Liver (tissue), 9 donors: Measurements from ENCODE around the gene CCR8. TPM values are rescaled to one million over a fixed set of nuclear protein-coding genes. Genes with fewer than 3 reads are reported as not detected.

Source experiments
- DNase-seq: peaks from one replicate; pipeline ENCODE4 v3.0.0-alpha.2; 2017; ENCODE audit warnings: low spot score
- H3K27ac ChIP-seq, 2 donors: one replicate each; pipeline ENCODE4 v1.7.0; 2013; ENCODE audit warnings: inconsistent platforms in 2 of 2, low read length in 2 of 2, control low read depth in 1 of 2, low read depth in 1 of 2, mild to moderate bottlenecking in 1 of 2
- H3K27me3 ChIP-seq, 4 donors: one replicate each; pipeline versions ENCODE4 v1.6.1 to v1.7.0; 2013; ENCODE audit warnings: low read length in 3 of 4, inconsistent platforms in 1 of 4, mild to moderate bottlenecking in 1 of 4, moderate library complexity in 1 of 4; ENCODE audit not compliant: control insufficient read depth in 4 of 4, insufficient read depth in 4 of 4
- H3K36me3 ChIP-seq, 4 donors: one replicate each; pipeline versions ENCODE4 v1.6.1 to v1.7.0; 2013; ENCODE audit warnings: low read length in 3 of 4, mild to moderate bottlenecking in 3 of 4, low read depth in 1 of 4, moderate library complexity in 1 of 4; ENCODE audit not compliant: control insufficient read depth in 4 of 4, insufficient read depth in 3 of 4
- H3K4me1 ChIP-seq, 4 donors: one replicate each; pipeline versions ENCODE4 v1.6.1 to v1.7.0; 2013; ENCODE audit warnings: low read length in 3 of 4, mild to moderate bottlenecking in 3 of 4, moderate library complexity in 1 of 4; ENCODE audit not compliant: control insufficient read depth in 4 of 4, insufficient read depth in 4 of 4
- H3K4me3 ChIP-seq, 3 donors: one replicate each; pipeline versions ENCODE4 v1.6.1 to v1.7.0; 2013; ENCODE audit warnings: low read length in 3 of 3, control low read depth in 1 of 3, low read depth in 1 of 3, mild to moderate bottlenecking in 1 of 3
- H3K9ac ChIP-seq, 2 donors: one replicate each; pipeline ENCODE4 v1.7.0; 2013; ENCODE audit warnings: low read length in 2 of 2, mild to moderate bottlenecking in 2 of 2, moderate library complexity in 2 of 2, control low read depth in 1 of 2, low read depth in 1 of 2
- H3K9me3 ChIP-seq, 4 donors: one replicate each; pipeline versions ENCODE4 v1.6.1 to v1.7.0; 2013; ENCODE audit warnings: low read length in 3 of 4; ENCODE audit not compliant: control insufficient read depth in 4 of 4
- ATF3 ChIP-seq: IDR thresholded peaks from 2 replicates; pipeline ENCODE4 v1.6.1; 2016; ENCODE audit warnings: antibody characterized with exemption
- CTCF ChIP-seq: fragments of 150-350 bp; IDR thresholded peaks from 2 replicates; pipeline ENCODE4 v1.5.1; 2017; ENCODE audit warnings: improper control_type of control experiment, low read depth, low read length; ENCODE audit not compliant: missing input control
- EGR1 ChIP-seq, 2 donors: IDR thresholded peaks; 2 replicates each; pipeline ENCODE4 v1.6.1; 2016 to 2018; ENCODE audit warnings: antibody characterized with exemption in 2 of 2, low read depth in 2 of 2
- FOXA1 ChIP-seq: IDR thresholded peaks from 2 replicates; pipeline ENCODE4 v1.6.1; 2016; ENCODE audit warnings: antibody characterized with exemption
- FOXA2 ChIP-seq: IDR thresholded peaks from 2 replicates; pipeline ENCODE4 v1.6.1; 2016; ENCODE audit warnings: antibody characterized with exemption
- GABPA ChIP-seq, 2 donors: IDR thresholded peaks in 1 of 2; conservative IDR thresholded peaks in 1 of 2; 2 replicates each; pipeline ENCODE4 v1.6.1; 2016; ENCODE audit warnings: antibody characterized with exemption in 2 of 2, mild to moderate bottlenecking in 1 of 2, moderate library complexity in 1 of 2
- HNF4A ChIP-seq, 2 donors: conservative IDR thresholded peaks; 2 replicates each; pipeline ENCODE4 v1.6.1; 2016; ENCODE audit warnings: antibody characterized with exemption in 2 of 2, mild to moderate bottlenecking in 2 of 2
- HNF4G ChIP-seq: IDR thresholded peaks from 2 replicates; pipeline ENCODE4 v1.6.1; 2016; ENCODE audit warnings: antibody characterized with exemption
- JUND ChIP-seq, 2 donors: IDR thresholded peaks; 2 replicates each; pipeline ENCODE4 v1.6.1; 2016; ENCODE audit warnings: antibody characterized with exemption in 2 of 2
- MAX ChIP-seq: IDR thresholded peaks from 2 replicates; pipeline ENCODE4 v1.6.1; 2016; ENCODE audit warnings: antibody characterized with exemption
- NR2F2 ChIP-seq: IDR thresholded peaks from 2 replicates; pipeline ENCODE4 v1.6.1; 2016; ENCODE audit warnings: antibody characterized with exemption
- RAD21 ChIP-seq, 2 donors: IDR thresholded peaks; 2 replicates each; pipeline ENCODE4 v1.6.1; 2016; ENCODE audit warnings: antibody characterized with exemption in 2 of 2, mild to moderate bottlenecking in 2 of 2
- REST ChIP-seq: IDR thresholded peaks from 2 replicates; pipeline ENCODE4 v1.6.1; 2016; ENCODE audit warnings: antibody characterized with exemption, mild to moderate bottlenecking
- RXRA ChIP-seq, 2 donors: IDR thresholded peaks; 2 replicates each; pipeline ENCODE4 v1.6.1; 2017 to 2018; ENCODE audit warnings: antibody characterized with exemption in 2 of 2, mild to moderate bottlenecking in 1 of 2
- SP1 ChIP-seq: IDR thresholded peaks from 2 replicates; pipeline ENCODE4 v1.6.1; 2018; ENCODE audit warnings: antibody characterized with exemption, mild to moderate bottlenecking
- TAF1 ChIP-seq: conservative IDR thresholded peaks from 2 replicates; pipeline ENCODE4 v1.6.1; 2016; ENCODE audit warnings: antibody characterized with exemption, mild to moderate bottlenecking
- YY1 ChIP-seq: IDR thresholded peaks from 2 replicates; pipeline ENCODE4 v1.6.1; 2016; ENCODE audit warnings: antibody characterized with exemption, mild to moderate bottlenecking
- ZBTB33 ChIP-seq: IDR thresholded peaks from 2 replicates; pipeline ENCODE4 v1.6.1; 2016; ENCODE audit warnings: antibody characterized with exemption
- whole genome bisulfite sequencing: extraction: QIAGEN DNeasy Blood & Tissue Kit; methylation state at CpG from one replicate; pipeline ENCODE4 v1.1.7; 2013; 5-methylcytosine and 5-hydroxymethylcytosine counted together
- polyA plus RNA-seq, 2 donors: library from polyadenylated mRNA; stranded (reverse) in 1 of 2; unstranded in 1 of 2; fragments of 200-250 nt in 1 of 2; fragments of >200 nt in 1 of 2; fragmentation: Nextera tagmentation in 1 of 2; extraction: Ambion mirVana in 1 of 2; gene quantifications; one replicate each; pipeline versions ENCODE4 v1.2.1 to v1.2.3, GENCODE V29; 2013 to 2015
- total RNA-seq, 2 donors: library from RNA; depleted of rRNA; stranded (reverse); fragments of >200 nt; gene quantifications; one replicate each; pipeline ENCODE4 v1.2.3, GENCODE V29; 2014
- donor health status: healthy.
- donor health status: healthy.
- donor health status: healthy.
- donor health status: healthy.
- donor health status: healthy.

Gene CCR8
- total and polyA plus RNA-seq, 4 donors, result not detected

GRCh38 chr3:39322936-39323335 lies 6.6 kb upstream of the CCR8 start:
- DNase-seq, result no peak
- Histone ChIP-seq H3K4me3 (no peak overlapping the region), H3K36me3 (no peaks in the 10 kb centered on the region), H3K9ac (no peak overlapping the region), H3K4me1 (peaks cover 0 to 6% (median under 1%) of the 10 kb centered on the region in 4 donors), H3K27ac (no peak overlapping the region), H3K27me3 (no peaks in the 10 kb centered on the region), H3K9me3 (no peaks in the 10 kb centered on the region)
- TF ChIP-seq RXRA (IDR thresholded peaks at IDR 0.05) (no peak), EGR1 (IDR thresholded peaks at IDR 0.05; ENCODE audit: low read depth in 2 of 2) (no peak), HNF4A (conservative IDR thresholded peaks at IDR 0.05) (no peak), RAD21 (IDR thresholded peaks at IDR 0.05) (no peak), JUND (IDR thresholded peaks at IDR 0.05) (no peak), YY1 (no peak), SP1 (no peak), MAX (no peak), HNF4G (no peak), ZBTB33 (no peak), NR2F2 (no peak), REST (no peak), FOXA1 (no peak), CTCF (no peak), ATF3 (no peak), TAF1 (no peak), GABPA (IDR thresholded peaks at IDR 0.05 in 1 of 2, conservative IDR thresholded peaks at IDR 0.05 in 1 of 2) (no peak), FOXA2 (no peak)

GRCh38 chr3:39323494-39323893 lies 6.0 kb upstream of the CCR8 start:
- Histone ChIP-seq H3K9ac (no peak overlapping the region), H3K4me1 (peaks cover 0 to under 1% (median 0%) of the 10 kb centered on the region in 4 donors), H3K4me3 (no peak overlapping the region), H3K27ac (no peak overlapping the region), H3K36me3 (no peaks in the 10 kb centered on the region), H3K9me3 (no peaks in the 10 kb centered on the region), H3K27me3 (no peaks in the 10 kb centered on the region)
- TF ChIP-seq HNF4A (conservative IDR thresholded peaks at IDR 0.05), result no peak
- no peak for TF ChIP-seq TAF1
- TF ChIP-seq RAD21 (IDR thresholded peaks at IDR 0.05), result no peak
- no peak for TF ChIP-seq GABPA (IDR thresholded peaks at IDR 0.05 in 1 of 2, conservative IDR thresholded peaks at IDR 0.05 in 1 of 2)
- no peak for TF ChIP-seq EGR1 (IDR thresholded peaks at IDR 0.05; ENCODE audit: low read depth in 2 of 2)
- no peak for TF ChIP-seq ATF3
- TF ChIP-seq YY1, result no peak
- no peak for TF ChIP-seq MAX
- no peak for TF ChIP-seq RXRA (IDR thresholded peaks at IDR 0.05)
- TF ChIP-seq FOXA1, result no peak
- no peak for TF ChIP-seq SP1
- TF ChIP-seq HNF4G, result no peak
- TF ChIP-seq FOXA2, result no peak
- DNase-seq, result no peak
- WGBS, result 92% methylated on average over 2 of the region's 2 CpGs
